RPMI7951 (cell line): ENCODE measurements around the gene SLC37A4. TPM values are rescaled to one million over a fixed set of nuclear protein-coding genes. Genes with fewer than 3 reads are reported as not detected.
"Not testable (repeated sequence)": the region's sequence is repeated elsewhere in the genome, so short reads cannot be mapped to it uniquely, and the experiment has no call there.

Source experiments
- DNase-seq: peaks from one replicate; pipeline ENCODE4 v3.0.0-alpha.2; 2012; ENCODE audit warnings: low read depth
- total RNA-seq: library from RNA; depleted of rRNA; stranded (reverse); fragments of >200 nt; shearing (Covaris generic); gene quantifications from 2 replicates; pipeline ENCODE4 v1.2.3, GENCODE V29; 2014

SLC37A4 gene
- total RNA-seq, 1 experiment from 2014 or later = 18.6 TPM

DNA sequence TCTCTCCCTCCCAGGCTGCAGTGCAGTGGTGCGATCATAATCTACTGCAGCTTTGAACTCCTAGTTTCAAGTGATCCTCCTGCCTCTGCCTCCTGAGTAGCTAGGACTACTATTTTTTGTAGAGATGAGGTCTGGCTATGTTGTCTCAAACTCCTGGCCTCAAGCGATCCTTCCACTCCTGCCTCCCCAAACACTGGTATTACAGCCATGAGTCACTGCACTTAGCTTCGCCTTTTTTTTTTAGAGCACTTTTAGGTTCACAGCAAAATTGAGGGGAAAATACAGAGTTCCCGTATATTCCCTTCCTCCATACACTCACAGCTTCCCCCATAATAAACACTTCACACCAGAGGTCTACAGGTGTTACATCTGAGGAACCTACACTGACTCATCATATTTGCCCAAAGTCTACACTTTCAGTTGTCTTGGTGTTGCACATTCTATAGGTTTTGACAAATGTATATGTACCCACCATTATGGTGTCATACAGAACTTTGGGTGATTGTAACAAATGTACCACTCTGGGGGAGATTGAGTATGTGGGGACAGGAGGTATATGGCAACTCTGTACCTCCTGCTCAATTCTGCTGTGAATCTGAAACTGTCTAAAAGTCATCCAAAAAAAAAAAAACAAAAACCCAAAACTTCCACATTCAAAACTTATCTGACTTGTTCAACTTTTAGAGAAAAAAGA lies 11.3 kb upstream of the SLC37A4 start:
- peak; percentile 43 for DNase-seq

DNA sequence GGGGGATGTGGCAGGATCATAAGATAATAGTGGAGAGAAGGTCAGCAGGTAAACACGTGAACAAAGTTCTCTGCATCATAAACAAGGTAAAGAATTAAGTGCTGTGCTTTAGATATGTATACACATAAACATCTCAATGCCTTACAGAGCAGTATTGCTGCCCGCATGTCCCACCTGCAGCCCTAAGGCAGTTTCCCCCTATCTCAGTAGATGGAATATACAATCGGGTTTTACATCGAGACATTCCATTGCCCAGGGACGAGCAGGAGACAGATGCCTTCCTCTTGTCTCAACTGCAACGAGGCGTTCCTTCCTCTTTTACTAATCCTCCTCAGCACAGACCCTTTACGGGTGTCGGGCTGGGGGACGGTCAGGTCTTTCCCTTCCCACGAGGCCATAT lies 8.8 kb upstream of the SLC37A4 start:
- DNase-seq = not testable (repeated sequence)

DNA sequence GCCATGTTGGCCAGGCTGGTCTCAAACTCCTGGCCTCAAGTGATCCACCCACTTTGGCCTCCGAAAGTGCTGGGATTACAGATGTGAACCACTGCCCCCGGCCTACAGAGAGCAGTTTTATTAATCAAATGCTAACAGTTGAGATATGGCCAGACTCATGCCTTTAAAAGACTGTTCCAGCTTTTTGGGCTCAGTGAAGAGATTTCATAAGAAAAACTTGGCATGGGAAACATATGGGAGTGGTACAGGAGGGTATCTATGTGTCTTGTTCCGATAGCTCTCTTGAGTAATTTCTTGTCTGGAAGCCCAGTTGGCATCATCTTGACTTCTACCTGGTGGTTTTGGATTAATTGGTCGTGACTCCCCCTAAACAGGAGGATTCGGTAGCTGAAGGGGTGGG lies 8.2 kb upstream of the SLC37A4 start:
- DNase-seq = no peak

DNA sequence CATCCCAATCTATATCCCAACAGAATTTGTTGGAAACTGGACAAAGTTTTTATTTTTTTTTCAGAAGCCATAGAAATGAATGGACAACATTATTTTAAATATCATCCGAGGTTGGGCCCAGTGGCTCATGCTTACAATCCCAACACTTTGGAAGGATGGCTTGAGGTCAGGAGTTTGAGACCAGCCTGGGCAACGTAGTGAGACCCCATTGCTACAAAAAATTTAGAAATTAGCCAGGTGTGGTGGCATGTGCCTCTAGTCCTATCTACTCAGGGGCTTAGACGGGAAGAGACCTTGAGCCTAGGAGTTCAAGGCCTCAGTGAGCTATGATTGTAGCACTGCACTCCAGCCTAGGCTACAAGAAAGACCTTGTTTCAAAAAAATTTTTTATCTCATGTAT lies 4.1 kb upstream of the SLC37A4 start:
- no peak for DNase-seq

DNA sequence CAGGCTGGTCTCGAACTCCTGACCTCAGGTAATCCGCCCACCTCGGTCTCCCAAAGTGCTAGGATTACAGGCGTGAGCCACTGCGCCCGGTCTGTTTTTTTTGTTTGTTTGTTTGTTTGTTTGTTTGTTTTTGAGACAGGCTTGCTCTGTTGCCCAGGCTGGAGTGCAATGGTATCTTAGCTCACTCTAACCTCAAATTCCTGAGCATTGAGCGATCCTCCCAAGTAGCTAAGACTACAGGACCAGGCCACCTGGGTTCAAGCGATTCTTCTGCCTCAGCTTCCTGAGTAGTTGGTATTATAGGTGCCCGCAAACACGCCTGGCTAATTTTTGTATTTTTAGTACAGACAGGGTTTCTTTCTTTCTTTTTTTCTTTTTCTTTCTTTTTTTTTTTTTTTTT lies 2.7 kb upstream of the SLC37A4 start:
- not testable (repeated sequence) for DNase-seq

DNA sequence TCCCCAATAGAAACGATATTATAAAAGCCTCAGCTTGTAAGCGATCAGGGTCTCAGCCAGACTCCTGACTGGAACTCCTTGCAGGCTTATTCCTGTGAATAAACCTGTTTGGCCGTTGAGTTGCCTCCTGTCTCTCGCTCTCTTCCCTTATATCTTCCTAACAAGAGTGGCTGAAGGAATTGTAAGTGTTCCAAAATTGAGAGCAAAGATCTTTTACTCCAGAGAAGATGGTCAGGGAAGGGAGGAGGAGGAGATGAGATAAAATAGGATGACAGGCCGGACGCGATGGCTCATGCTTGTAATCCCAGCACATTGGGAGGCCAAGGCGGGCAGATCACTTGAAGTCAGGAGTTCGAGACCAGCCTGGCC lies 1.2 kb upstream of the SLC37A4 start:
- DNase-seq = no peak

DNA sequence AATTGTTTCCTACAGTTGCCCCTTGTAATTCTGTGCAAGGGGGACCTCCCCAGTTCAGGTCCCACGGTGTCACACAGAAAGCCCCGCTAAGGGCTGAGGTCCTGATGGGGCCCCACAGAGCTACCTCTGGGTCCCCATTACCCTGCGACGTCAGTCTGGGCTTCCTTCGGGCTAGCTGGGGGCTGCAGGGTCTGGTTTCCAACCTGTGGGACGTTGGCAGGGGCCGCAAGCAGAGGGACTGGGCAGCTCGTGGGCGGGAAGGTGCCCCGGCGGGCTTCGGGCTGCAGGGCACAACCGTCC lies 698 bp downstream of the SLC37A4 start:
- DNase-seq = no peak

DNA sequence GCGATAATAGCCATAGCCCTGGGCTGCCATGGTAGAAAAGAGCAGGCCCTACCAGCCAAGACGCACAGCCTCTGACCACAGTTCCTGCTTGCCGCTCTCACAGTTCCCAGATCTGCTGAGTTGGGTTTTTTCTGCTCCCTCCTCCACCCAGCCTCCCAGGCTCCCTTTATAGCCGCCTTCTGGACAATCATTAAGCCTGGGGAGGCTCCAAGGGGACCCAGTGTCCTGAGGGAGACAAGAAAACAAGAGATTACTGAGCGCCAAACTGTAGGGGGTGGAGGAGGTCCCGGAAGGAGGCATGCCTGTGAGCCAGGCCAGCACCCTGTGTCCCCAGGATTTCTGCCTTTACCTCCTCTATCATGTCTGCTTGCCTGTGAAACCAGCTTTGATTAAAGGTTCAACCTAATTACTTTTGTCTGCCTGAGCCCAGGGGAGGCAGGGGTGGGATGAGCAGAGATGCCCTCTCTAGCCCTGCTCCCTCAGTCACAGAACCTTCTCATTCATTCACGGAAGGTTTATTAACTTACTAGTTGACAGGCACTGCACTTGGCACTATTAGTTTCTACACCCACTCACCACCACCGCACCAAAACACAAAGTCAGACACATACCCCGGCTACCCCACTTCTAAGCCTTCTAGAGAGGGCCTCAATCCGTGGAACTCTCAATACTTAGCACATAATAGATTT lies 1.2 kb downstream of the SLC37A4 start:
- peak; percentile 8 for DNase-seq

DNA sequence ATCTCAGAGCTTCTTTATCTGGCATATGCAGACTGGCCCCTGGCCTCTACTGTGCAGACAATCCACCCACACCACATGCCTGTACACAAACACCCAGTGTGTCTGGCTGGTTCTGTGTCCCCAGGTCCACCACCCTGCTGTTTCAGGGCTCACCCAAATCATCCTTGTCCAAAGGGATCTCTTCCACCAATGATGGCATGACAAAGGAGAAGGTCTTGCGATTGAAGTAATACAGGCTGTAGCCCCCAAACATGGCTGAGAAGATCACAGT lies 1.7 kb downstream of the SLC37A4 start:
- DNase-seq = no peak

DNA sequence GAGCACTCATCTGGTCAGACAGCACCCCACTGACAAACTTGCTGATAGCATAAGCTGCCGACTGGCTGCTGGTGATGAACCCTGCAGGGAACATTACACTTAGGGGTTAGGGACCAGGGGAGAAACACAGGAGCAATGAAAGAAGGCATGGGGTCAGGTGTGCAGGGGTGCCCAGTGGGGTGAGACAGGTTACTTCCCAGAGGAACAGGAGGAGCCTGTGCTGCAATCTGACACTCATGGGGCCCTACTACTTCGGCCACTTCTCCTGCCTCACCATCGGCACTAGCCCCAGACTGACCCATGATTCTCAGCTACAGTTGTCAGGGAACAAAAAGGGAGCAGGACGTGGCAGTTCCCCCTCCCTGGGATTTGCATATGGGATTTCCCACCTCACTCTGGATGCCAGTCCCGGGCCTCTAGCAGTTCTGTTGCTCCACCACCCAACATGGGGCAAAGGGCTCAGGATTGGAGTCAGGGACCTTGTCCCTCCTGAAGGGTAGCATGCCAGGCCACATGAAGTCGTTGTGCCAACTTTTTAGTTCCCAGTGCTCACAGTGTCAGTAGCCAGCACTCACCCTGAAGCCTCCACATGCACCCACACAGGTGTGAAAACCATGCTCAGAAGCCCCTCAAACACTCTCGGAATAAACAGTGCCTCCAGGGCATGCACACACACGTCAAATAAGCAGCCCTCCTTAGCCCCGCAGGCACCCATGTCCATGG lies 2.2 kb downstream of the SLC37A4 start:
- DNase-seq = no peak

DNA sequence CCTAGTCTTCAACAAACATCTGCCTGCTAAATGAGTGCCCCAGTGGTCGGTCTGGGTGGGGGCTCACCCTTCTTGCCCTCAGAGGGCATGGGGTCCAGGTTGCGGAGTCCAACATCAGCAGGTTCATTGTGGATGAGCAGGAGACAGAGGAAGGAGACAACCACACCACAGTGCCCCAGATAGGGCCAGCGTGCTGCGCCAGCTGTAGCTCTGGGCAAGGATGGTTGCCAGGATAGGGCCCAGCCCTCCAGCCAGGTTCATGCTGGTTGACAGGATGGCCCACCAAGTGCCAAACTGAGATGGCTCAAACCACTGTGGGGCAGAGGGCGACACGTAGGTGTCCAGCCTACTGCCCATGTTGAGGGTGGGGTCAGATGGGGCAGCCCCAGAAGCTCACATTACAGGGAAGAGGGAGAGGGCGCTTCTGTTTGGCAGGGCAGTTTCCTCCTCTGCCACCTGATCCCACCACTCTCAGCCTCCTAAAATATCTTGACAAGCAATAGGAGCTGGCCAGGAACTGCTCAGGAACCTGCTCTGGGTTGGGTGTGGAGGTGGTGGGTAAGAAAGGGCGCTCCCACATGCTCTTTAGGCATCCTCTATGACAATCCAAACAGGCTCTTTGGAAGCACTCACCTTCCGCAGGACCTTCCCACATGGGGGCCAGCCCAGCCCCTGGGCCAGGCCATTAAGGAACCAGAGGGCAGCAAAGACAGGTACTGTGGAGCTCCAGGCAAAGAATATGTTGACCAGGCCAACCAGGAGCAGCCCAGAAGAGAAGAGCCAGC lies 2.9 kb downstream of the SLC37A4 start:
- DNase-seq = no peak

DNA sequence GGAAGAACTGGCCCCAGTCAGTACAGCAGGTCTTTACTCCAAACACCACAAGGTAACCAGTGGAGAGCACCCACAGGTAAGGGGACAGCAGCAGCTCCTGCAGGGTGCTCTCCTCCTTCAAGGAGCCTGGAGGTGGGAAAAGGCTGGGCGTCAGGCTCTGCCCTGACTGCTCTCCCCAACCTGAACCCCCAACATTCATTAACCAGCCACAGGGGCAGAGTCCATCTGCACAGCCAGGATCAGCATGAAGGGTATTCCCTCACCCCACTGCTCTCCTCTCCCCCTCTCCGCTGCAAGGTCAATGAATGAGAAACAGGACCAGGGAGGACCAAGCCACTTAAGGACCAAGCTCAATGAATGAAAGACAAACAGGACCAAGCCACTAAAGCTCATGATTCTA lies 3.7 kb downstream of the SLC37A4 start:
- DNase-seq = no peak

DNA sequence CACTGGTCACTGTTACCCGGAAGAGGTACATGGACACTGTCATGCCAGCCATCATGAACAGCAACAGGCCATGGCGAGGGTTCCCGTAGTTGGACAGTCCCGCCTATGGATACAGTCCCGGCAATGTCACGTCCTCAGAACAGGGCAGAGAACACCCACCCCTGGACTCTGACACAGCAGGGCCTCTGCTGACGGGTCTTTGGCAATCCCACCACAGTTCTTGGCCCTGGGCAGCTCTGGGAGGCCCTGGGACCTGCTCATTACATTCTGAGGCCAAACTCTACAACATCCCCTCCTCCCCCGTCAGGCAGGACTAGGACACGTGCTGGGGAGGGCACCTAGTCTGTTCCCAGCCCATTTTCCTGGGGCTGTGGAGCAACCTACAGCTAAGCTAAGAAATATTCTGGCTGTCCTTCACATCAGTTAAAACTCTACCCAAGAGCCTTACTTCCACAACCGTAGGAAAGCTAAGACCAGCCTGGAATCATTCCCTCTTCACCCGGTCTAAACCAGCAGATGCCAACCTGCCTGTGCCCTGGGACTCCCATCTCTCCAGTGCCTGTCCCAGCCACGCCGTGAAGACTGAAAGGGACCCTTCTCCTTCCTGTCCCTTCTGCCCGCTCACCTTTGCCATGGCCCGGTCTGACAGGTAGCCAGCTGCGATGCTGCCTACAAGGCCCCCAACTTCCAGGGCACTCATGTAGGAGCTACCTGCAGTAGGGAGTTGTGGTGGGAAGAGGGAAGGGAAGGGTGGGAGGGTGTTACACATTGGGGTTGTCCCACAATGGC lies 4.5 kb downstream of the SLC37A4 start:
- DNase-seq = no peak

DNA sequence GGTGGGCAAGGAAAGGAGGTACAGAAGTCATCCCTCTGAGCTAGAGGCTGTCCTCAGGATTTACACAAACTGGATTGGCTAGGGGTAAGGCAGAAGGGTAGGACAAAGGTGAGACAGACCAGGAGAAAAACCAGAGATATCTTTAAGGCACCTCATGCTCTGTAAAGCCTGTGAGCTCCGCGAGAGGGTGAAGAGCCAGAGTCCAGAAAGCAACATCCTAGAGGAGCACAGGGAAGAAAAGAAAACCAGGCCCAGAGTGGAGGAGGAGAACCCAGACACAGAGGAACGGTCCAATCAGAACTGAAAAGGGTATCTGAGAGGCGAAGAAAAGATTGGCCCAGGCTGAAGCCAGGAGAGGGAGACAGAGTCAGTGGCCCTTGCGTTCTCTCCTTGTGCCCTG lies 5.1 kb downstream of the SLC37A4 start:
- DNase-seq = no peak

DNA sequence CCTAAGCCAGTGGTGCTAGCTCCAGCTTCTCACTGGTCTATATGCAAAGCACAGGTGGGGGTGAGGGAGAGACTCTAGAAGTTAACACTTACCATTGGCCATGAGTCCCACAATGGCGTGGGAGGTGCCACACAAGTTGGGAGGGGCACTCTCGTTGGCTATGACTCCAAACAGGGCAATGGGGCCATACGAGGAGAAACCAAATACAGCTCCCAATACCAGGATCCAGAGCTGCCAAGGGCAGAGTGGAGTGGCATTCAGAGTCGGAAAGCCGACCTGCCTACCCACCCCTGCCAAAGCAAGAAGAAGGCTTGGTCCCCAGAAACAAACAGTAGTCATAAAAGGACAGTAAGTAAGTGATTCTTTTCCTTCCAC lies 5.6 kb downstream of the SLC37A4 start:
- DNase-seq = no peak

DNA sequence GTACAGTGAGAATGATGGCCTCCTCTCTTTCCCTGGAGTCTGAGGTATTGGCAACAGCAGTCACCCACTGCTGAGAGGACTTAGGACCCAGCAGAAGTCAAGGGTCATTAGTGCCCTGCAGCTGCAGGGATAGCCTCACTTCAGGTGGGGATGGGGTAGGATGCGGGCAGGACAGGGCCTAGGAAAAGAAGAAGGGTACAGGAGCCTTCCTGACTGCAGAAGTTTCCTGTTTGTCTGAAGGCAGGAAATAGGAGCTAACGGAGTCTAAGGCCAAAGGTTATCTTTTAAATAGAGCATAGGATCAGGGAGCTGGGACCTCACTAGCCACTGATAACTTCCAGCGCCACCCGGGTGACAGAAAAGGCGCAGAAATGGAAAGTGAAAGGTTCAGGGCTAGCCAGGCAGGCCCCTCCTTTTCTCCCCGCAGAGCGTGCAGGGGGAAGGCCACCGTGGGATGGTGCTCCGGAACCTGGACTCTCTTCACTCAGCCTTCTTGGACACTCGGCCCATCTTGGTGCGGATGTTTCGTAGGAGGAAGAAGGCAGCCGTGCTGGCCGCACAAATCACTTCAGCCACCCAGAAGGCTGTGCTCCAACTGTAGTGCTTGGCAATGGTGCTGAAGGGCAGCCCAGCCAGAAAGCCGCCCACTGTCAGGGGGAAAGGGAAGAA lies 6.1 kb downstream of the SLC37A4 start:
- DNase-seq = no peak

DNA sequence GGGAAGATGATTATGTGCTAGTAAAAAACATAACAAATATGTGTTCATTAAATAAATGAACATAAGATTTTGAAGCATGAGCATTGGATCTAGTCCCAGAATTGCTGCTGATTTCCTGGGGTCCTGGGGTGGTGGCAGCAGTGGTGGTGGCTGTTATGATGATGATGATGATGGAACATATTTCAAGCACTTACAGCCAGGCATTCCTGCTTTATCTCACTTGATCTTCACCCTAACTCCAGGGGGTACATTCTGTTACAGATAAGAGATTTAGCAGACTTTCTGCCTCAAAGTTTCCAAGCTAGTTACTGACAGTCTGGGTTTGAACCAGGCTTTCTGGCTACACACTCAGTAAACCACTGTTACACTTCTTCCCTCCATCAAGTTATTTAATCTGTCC lies 6.9 kb downstream of the SLC37A4 start:
- DNase-seq = no peak

DNA sequence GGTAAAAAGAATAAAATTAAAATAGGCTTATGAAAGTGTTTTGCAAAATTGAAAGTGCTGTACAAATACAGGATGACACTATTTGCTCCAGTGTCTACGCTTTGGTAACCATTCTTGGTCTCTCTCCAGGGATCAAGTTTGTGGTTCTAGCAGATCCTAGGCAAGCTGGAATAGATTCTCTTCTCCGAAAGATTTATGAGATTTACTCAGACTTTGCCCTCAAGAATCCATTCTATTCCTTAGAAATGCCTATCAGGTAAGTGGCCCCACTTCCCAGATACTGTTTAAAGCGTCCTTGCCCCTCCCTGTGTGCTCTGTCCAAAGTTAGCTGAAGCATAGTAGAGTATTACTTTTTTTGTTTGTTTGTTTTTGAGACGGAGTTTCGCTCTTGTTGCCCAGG lies 9.0 kb downstream of the SLC37A4 start:
- DNase-seq = no peak

DNA sequence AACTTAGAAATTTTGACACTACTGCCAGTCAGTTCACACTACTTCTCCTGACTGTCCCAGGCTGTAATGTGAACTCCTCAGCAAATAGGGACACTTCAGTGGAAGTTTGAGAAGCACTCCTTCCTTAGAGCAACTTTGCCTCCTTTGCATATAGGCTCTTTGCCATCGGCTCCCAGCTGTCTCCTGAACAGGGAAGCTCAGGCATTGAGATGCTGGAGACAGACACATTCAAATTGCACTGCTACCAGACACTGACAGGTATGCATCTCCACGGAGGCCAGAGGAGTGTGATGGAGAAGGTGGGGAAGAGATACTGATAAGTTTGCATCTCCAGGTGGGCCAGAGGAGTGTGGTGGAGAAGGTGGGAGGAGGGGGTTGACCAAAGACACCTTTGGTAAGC lies 10.7 kb downstream of the SLC37A4 start:
- DNase-seq = no peak

DNA sequence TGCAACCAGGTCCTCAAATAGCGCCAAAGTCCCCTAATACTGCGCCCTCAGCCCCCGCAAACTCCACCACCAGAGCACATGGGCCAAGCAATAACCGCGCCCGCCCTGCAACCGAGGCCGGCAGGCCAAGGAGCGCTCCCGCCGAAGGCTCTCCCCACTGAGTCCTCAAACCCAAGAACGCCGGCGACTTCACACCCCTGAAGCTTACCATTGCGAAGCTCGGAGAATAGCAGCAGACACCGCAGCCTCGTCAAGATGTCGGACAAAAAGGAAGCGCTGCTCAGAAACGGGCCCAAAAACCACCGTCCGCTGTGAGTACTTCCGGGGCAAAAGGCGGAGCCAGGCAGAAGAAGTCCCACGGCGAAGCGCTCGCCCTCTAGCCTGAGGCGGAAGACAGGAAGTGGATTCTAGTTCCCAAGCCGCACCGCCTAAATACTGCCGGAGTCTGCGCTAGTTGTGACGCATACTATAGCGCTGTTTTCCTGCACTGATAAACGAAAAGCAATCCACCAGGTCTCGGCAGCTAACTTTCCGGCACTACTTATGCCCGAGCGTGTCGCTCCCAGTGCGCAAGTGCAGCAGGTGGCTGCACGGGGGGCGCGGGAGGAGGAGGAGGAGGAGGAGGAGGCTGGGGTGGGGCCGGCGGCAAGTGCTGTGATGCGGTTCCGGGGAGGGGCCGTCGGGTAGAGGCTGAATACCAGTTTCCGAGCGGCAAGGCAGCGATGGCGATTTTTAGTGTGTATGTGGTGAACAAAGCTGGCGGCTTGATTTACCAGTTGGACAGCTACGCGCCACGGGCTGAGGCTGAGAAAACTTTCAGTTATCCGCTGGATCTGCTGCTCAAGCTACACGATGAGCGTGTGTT lies 12.4 kb downstream of the SLC37A4 start, which contains the start of the genes RPS25 and TRAPPC4:
TSS of gene RPS25 (minus strand) at position 270 of the 865 bp plus-strand sequence. CDS start at position 211, 59 bp downstream.
TSS of gene TRAPPC4 (plus strand) at position 693 of the 865 bp plus-strand sequence. CDS start at position 723, 30 bp downstream.
- DNase-seq = peak; percentile 96
